Smooth muscle cell (in vitro differentiated cells): Measurements from ENCODE around the gene ANKRD10. TPM values are rescaled to one million over a fixed set of nuclear protein-coding genes. Genes with fewer than 3 reads are reported as not detected.
A peak's percentile ranks its signal among the peaks of the same experiment; 100 is the strongest.

Experiments
- DNase-seq: peaks from one replicate; lab custom pipeline; 2025; ENCODE audit not compliant: unreplicated experiment; lab: John Stamatoyannopoulos, UW
- H2AFZ ChIP-seq: fragments of 200-600 bp; sonication (generic); 2 replicates; pipeline ENCODE4 v1.6.0; 2016; ENCODE audit warnings: antibody characterized with exemption, low read depth, mild to moderate bottlenecking
- H3F3A ChIP-seq: fragments of 200-600 bp; sonication (generic); 2 replicates; pipeline ENCODE4 v1.6.0; 2017; ENCODE audit warnings: antibody characterized with exemption, low read depth
- H3K27ac ChIP-seq: fragments of 200-600 bp; sonication (generic); 2 replicates; pipeline ENCODE4 v1.5.1; 2016; ENCODE audit warnings: low read depth, mild to moderate bottlenecking
- H3K27me3 ChIP-seq: fragments of 200-600 bp; sonication (generic); 2 replicates; pipeline ENCODE4 v1.6.1; 2016; ENCODE audit warnings: low read depth, mild to moderate bottlenecking
- H3K36me3 ChIP-seq: fragments of 200-600 bp; sonication (generic); 2 replicates; pipeline ENCODE4 v1.5.1; 2016; ENCODE audit warnings: low read depth
- H3K4me1 ChIP-seq: fragments of 200-600 bp; sonication (generic); 2 replicates; pipeline ENCODE4 v1.5.1; 2016; ENCODE audit warnings: low read depth
- H3K4me2 ChIP-seq: fragments of 200-600 bp; sonication (generic); 2 replicates; pipeline ENCODE4 v1.6.0; 2016; ENCODE audit warnings: mild to moderate bottlenecking
- H3K4me3 ChIP-seq: fragments of 200-600 bp; sonication (generic); 2 replicates; pipeline ENCODE4 v1.5.1; 2016; ENCODE audit warnings: mild to moderate bottlenecking
- H3K79me2 ChIP-seq: fragments of 200-600 bp; sonication (generic); 2 replicates; pipeline ENCODE4 v1.6.0; 2016; ENCODE audit warnings: low read depth, mild to moderate bottlenecking
- H3K9ac ChIP-seq: fragments of 200-600 bp; sonication (generic); 2 replicates; pipeline ENCODE4 v1.6.0; 2016; ENCODE audit warnings: low read depth
- H3K9me3 ChIP-seq: fragments of 200-600 bp; sonication (generic); replicated peaks from 2 replicates; pipeline ENCODE4 v1.5.1; 2016; ENCODE audit warnings: low read depth
- H4K20me1 ChIP-seq: fragments of 200-600 bp; sonication (generic); 2 replicates; pipeline ENCODE4 v1.6.0; 2016; ENCODE audit warnings: low read depth
- CTCF ChIP-seq: fragments of 200-600 bp; sonication (generic); IDR thresholded peaks from 2 replicates; pipeline ENCODE4 v1.5.1; 2017; ENCODE audit warnings: borderline replicate concordance, mild to moderate bottlenecking, antibody characterized with exemption; ENCODE audit not compliant: insufficient read depth, poor library complexity, severe bottlenecking
- WGBS: methylation state at CpG from one replicate; pipeline ENCODE4 v1.1.7; 2016; ENCODE audit warnings: low lambda C conversion rate; 5-methylcytosine and 5-hydroxymethylcytosine counted together
- polyA plus RNA-seq: library from polyadenylated mRNA; unstranded; fragments of >200 nt; fragmentation: Nextera tagmentation; extraction: Ambion mirVana; gene quantifications from 2 replicates; pipeline ENCODE4 v1.2.1, GENCODE V29; 2016
- total RNA-seq: library from RNA; depleted of rRNA; stranded (reverse); fragments of >200 nt; gene quantifications from 2 replicates; pipeline ENCODE4 v1.2.3, GENCODE V29; 2014

Gene ANKRD10
- total and polyA plus RNA-seq, 2 experiments from 2014 or later: 31.0 to 61.8 TPM

- DNase-seq: no peak
- no peaks in the 10 kb centered on the region for H3K4me1 ChIP-seq
- no peaks in the 10 kb centered on the region for H3F3A ChIP-seq
- H3K27me3 ChIP-seq: no peaks in the 10 kb centered on the region
- no peak for TF ChIP-seq CTCF
- H3K9ac ChIP-seq: no peak overlapping the region
- 90% methylated on average over 10 of the region's 12 CpGs for WGBS
- H4K20me1 ChIP-seq: no peaks in the 10 kb centered on the region
- H3K4me2 ChIP-seq: no peak overlapping the region
- H3K9me3 ChIP-seq: no peaks in the 10 kb centered on the region
- H3K4me3 ChIP-seq: no peak overlapping the region
- H3K27ac ChIP-seq: no peak overlapping the region
- H3K79me2 ChIP-seq: no peaks in the 10 kb centered on the region
- no peaks in the 10 kb centered on the region for H3K36me3 ChIP-seq
- no peak overlapping the region for H2AFZ ChIP-seq
These were observed 31.2 kb upstream of the ANKRD10 start for GRCh38 chr13:110945928-110946570.

DNA sequence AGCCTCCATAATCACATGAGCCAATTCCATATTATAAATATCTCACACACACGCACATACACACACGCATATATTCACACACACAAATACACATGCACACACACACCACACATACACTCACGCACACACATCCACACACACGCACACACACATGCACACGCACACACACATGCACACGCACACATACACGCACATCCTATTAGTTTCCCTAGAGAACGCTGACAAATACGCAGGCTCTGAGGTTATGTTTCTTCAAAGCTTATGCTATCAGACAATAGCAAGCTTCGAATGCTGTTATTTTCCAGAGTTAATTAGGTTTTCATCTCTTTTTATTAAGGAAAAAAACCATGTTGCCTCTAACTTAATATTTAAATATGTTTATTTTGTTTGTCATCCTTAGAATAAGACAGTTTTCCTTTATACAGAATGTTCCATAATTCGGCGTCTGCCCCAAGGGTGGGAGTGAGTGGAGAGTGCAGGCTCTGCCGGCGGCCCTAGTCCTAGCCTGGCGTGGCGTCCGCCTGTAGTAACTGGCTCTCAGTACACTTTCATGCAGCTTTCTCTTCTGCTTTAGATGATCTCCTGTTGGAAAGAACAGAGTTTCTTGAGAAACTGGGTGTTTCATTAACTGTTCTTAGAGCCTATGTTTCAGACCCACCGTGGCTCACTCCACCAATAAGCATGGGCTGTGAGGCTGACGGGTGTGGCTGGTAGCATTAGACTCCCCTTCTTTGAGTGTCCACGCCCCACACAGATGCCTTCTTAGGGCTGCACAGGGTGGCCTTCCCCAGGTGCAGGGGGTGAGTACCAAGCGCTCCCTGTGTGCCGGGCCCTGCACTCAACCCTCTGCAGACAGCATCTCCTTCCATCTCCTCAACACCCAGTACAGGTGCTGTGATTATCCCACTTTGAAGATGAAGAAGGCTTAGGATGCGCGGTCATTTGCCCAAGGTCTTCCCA, 30.4 kb upstream of the ANKRD10 start:
- Histone ChIP-seq H3K79me2 (no peaks in the 10 kb centered on the region), H3K4me2 (no peak overlapping the region), H4K20me1 (no peaks in the 10 kb centered on the region), H3K27ac (no peak overlapping the region), H3K4me1 (no peaks in the 10 kb centered on the region), H3K9me3 (no peaks in the 10 kb centered on the region), H2AFZ (no peak overlapping the region), H3F3A (no peaks in the 10 kb centered on the region), H3K9ac (no peak overlapping the region), H3K36me3 (no peaks in the 10 kb centered on the region), H3K27me3 (no peaks in the 10 kb centered on the region), H3K4me3 (no peak overlapping the region)
- WGBS: 92% methylated on average over 24 of the region's 24 CpGs
- DNase-seq: no peak
- TF ChIP-seq CTCF: no peak

- Histone ChIP-seq H3K27ac (no peak overlapping the region), H3K4me3 (no peak overlapping the region), H2AFZ (no peak overlapping the region), H3K36me3 (no peaks in the 10 kb centered on the region), H3K9me3 (no peaks in the 10 kb centered on the region), H3K79me2 (no peaks in the 10 kb centered on the region), H3F3A (no peaks in the 10 kb centered on the region), H4K20me1 (no peaks in the 10 kb centered on the region), H3K27me3 (no peaks in the 10 kb centered on the region), H3K4me2 (no peak overlapping the region), H3K4me1 (no peaks in the 10 kb centered on the region), H3K9ac (no peak overlapping the region)
- peak; percentile 51 for TF ChIP-seq CTCF
- no peak for DNase-seq
- 63% methylated on average over 8 of the region's 8 CpGs for WGBS
These were observed 29.5 kb upstream of the ANKRD10 start for GRCh38 chr13:110944121-110944967.
